Measurements from ENCODE around the gene MYOF. TPM values are rescaled to one million over a fixed set of nuclear protein-coding genes. Genes with fewer than 3 reads are reported as not detected.

Gene MYOF
- total RNA-seq, 1 donor from 2014 or later, result 13.4 TPM

DNA sequence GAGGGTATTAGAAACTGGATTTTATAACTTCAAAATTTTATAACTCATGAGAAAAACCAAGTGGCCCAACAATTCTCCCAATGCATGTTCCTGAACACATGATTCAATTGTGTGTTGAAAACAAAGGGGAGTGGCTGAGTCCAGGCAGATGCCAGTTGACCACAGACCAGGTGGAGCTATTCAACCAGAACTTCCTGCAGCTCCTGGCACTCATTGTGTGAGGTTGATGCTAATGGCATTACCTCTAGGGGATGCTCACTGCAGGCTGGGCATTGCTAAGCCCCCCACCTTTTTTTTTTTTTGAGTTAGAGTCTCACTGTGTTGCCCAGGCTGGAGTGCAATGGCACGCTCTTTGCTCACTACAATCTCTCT is 20.3 kb downstream of the MYOF start:
- DNase-seq (ENCODE audit: low spot score), result no peak
- intact Hi-C loops (cut with micrococcal nuclease), result no loop called here
- no peaks in the 10 kb centered on the region for H3K36me3 Mint-ChIP-seq (ENCODE audit: low read depth)
- H3K4me3 Mint-ChIP-seq, result no peak overlapping the region
- no peak overlapping the region for H3K27ac Mint-ChIP-seq
- no peaks in the 10 kb centered on the region for H3K27me3 Mint-ChIP-seq (ENCODE audit: insufficient read depth)
- H3K9me3 Mint-ChIP-seq, result no peaks in the 10 kb centered on the region
- peaks cover 21% of the 10 kb centered on the region for H3K4me1 Mint-ChIP-seq (ENCODE audit: low read depth)

DNA sequence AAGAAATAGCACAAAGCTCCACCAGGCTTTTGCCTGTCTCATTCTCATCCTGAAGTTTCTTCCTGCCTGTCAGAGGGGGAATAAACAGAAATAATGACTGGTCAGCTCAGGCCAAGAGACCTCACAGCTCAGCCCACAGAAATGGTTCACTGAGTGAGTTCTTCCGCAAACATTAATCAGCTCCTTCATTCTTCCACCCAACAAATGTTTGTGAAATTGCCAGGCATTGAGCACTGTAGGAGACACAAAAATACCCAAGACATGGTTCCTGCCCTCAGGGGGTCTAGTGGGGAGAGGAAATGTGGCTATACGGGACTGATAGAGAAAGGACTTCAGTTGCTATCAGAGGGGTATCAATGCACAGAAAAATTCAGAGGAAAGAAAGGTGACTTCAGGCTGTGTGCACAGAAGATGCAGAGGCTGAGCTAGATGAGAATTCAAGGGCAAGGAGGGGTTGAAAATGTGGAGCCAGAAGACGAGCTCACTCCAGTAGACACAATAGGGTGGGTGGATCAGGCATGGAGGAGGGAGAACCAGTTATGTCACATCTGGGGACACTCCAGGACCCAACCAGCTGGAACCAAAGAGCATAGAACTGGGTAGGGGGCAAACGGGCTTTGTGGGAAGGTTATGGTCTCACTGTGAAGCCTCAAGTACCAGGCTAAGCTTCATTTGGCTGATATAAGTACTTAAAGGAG is 20.9 kb downstream of the MYOF start:
- no peaks in the 10 kb centered on the region for H3K9me3 Mint-ChIP-seq
- no peak overlapping the region for H3K4me3 Mint-ChIP-seq
- intact Hi-C loops (cut with micrococcal nuclease), result no loop called here
- H3K27ac Mint-ChIP-seq, result peak overlapping the region; percentile 15
- peaks cover 21% of the 10 kb centered on the region for H3K4me1 Mint-ChIP-seq (ENCODE audit: low read depth)
- H3K27me3 Mint-ChIP-seq (ENCODE audit: insufficient read depth), result no peaks in the 10 kb centered on the region
- DNase-seq (ENCODE audit: low spot score), result no peak
- H3K36me3 Mint-ChIP-seq (ENCODE audit: low read depth), result no peaks in the 10 kb centered on the region

DNA sequence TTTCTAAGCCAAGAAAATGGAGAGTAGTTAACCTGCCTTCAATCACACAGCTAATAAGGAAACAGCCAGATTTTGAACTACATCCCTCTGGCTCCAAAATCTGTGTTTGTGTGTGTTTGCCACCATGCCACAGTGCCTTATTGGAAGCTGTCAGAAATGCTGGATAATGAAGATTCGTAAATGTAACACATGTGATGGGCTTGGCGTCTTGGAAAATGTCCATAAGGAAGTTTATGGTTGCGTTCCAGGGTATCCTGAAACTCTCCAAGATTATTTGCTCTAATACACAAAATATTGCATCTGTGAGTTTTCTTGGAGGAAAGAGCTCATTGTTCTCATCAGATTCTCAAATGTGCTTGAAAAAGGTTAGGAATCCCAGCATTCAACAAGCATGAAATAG is 22.7 kb downstream of the MYOF start:
- H3K9me3 Mint-ChIP-seq, result no peaks in the 10 kb centered on the region
- no peaks in the 10 kb centered on the region for H3K36me3 Mint-ChIP-seq (ENCODE audit: low read depth)
- H3K4me3 Mint-ChIP-seq, result no peak overlapping the region
- no peak for DNase-seq (ENCODE audit: low spot score)
- H3K4me1 Mint-ChIP-seq (ENCODE audit: low read depth), result peaks cover 21% of the 10 kb centered on the region
- no peak overlapping the region for H3K27ac Mint-ChIP-seq
- H3K27me3 Mint-ChIP-seq (ENCODE audit: insufficient read depth), result no peaks in the 10 kb centered on the region
- intact Hi-C loops (cut with micrococcal nuclease), result no loop called here

DNA sequence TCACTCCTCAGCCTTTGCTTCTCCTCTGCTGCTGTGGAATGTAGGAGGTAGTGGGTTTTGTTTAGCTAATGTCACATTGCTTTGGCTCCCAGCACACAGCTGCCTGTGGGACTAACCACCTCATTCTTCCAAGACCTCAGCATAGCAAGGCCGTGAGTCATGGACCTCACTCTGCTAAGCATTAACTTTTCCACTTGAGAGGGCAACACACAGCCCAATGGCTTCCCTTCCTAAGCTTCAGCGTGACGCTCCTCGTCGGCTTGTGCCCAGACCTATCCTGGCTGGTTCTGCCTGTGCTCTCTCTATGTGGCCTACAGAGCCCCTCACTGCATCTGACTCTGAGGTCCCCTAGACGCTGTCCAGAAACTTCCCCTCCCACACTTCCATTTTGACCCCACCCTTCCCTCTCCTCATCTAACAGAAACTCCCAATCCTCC is 23.3 kb downstream of the MYOF start:
- no peaks in the 10 kb centered on the region for H3K27me3 Mint-ChIP-seq (ENCODE audit: insufficient read depth)
- no peak overlapping the region for H3K27ac Mint-ChIP-seq
- no peak for DNase-seq (ENCODE audit: low spot score)
- intact Hi-C loops (cut with micrococcal nuclease), result no loop called here
- H3K9me3 Mint-ChIP-seq, result no peaks in the 10 kb centered on the region
- no peak overlapping the region for H3K4me3 Mint-ChIP-seq
- no peaks in the 10 kb centered on the region for H3K36me3 Mint-ChIP-seq (ENCODE audit: low read depth)
- peaks cover 21% of the 10 kb centered on the region for H3K4me1 Mint-ChIP-seq (ENCODE audit: low read depth)

DNA sequence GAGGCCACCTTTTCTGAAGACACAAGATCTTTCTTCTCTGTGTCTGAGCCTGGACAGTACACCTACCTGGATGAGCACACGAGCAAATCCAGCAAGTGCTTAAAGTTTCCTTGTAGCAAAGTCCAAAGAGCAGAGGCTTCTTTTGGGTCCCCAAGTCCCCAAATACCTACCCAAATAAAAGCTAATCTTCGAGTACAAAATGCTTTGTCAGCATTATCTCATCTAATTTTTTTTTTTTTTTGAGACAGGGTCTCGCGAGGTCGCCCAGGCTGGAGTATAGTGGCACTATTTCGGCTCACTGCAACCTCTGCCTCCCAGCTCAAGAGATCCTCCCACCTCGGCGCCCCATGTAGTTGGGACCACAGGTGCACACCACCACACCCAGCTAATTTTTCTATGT is 24.6 kb downstream of the MYOF start:
- H3K36me3 Mint-ChIP-seq (ENCODE audit: low read depth), result no peaks in the 10 kb centered on the region
- no peak for DNase-seq (ENCODE audit: low spot score)
- intact Hi-C loops (cut with micrococcal nuclease), result no loop called here
- H3K27ac Mint-ChIP-seq, result no peak overlapping the region
- H3K4me3 Mint-ChIP-seq, result no peak overlapping the region
- no peaks in the 10 kb centered on the region for H3K9me3 Mint-ChIP-seq
- H3K27me3 Mint-ChIP-seq (ENCODE audit: insufficient read depth), result no peaks in the 10 kb centered on the region
- H3K4me1 Mint-ChIP-seq (ENCODE audit: low read depth), result peaks cover 19% of the 10 kb centered on the region

DNA sequence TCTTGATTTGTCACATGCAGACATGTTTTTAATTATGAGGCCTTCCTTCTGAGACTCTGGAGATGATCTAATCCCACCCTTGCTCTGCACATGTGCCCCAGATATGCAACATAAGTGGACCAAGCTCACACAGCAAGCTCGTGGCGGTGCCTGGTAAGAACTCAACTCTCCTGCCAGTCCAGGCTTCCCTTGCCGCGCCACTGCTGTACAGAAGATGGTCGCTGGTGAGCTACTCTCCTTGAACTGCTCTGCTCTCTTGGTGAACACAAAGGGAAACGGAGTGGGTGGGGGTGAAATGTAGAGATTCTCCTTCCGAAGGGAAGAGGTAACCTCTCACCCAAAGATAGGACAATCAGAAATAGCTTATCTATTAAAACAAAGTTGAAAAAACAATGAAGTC is 25.7 kb downstream of the MYOF start:
- H3K36me3 Mint-ChIP-seq (ENCODE audit: low read depth), result no peaks in the 10 kb centered on the region
- H3K4me1 Mint-ChIP-seq (ENCODE audit: low read depth), result peaks cover 24% of the 10 kb centered on the region
- no peak overlapping the region for H3K4me3 Mint-ChIP-seq
- H3K9me3 Mint-ChIP-seq, result no peaks in the 10 kb centered on the region
- intact Hi-C loops (cut with micrococcal nuclease), result no loop called here
- no peak for DNase-seq (ENCODE audit: low spot score)
- H3K27me3 Mint-ChIP-seq (ENCODE audit: insufficient read depth), result no peaks in the 10 kb centered on the region
- no peak overlapping the region for H3K27ac Mint-ChIP-seq

DNA sequence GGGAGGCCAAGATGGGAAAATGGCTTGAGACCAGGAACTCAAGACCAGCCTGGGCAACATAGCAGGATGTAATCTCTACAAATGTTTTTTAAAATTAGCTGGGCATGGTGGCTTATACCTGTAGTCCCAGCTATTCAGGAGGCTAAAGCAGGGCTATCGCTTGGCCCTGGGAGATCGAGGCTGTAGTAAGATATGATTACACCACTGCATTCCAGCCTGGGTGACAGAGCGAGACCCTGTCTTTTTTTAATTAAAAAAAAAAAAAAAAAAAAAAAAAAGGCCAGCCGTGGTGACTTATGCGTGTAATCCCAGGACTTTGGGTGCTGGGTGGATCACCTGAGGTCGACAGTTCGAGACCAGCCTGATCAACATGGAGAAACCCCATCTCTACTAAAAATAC is 27.4 kb downstream of the MYOF start:
- intact Hi-C loops (cut with micrococcal nuclease), result no loop called here
- no peaks in the 10 kb centered on the region for H3K9me3 Mint-ChIP-seq
- H3K4me1 Mint-ChIP-seq (ENCODE audit: low read depth), result peaks cover 19% of the 10 kb centered on the region
- no peak overlapping the region for H3K4me3 Mint-ChIP-seq
- DNase-seq (ENCODE audit: low spot score), result no peak
- no peak overlapping the region for H3K27ac Mint-ChIP-seq
- no peaks in the 10 kb centered on the region for H3K27me3 Mint-ChIP-seq (ENCODE audit: insufficient read depth)
- H3K36me3 Mint-ChIP-seq (ENCODE audit: low read depth), result no peaks in the 10 kb centered on the region

DNA sequence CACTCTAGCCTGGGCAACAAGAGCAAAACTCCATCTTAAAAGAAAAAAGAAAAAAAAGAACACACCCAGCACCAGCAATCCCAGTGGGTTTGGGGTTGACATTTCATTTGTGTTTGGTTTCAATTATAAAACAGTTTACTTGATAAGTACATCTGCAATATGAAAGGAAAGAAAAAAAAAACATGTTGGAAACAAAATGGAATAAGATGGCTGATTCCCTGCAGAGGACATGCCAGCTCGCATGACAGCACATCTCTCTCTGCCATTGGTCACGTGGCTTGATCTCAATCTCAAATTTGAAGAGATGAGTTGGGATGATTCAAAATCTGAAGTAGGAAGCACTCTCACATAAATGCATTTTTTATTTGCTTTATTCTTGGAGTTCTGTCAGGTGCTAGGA is 28.0 kb downstream of the MYOF start:
- Mint-ChIP-seq H3K4me1 (ENCODE audit: low read depth) (peaks cover 18% of the 10 kb centered on the region), H3K27ac (no peak overlapping the region), H3K27me3 (ENCODE audit: insufficient read depth) (no peaks in the 10 kb centered on the region), H3K4me3 (no peak overlapping the region), H3K9me3 (no peaks in the 10 kb centered on the region), H3K36me3 (ENCODE audit: low read depth) (no peaks in the 10 kb centered on the region)
- intact Hi-C loops (cut with micrococcal nuclease), result no loop called here
- DNase-seq (ENCODE audit: low spot score), result no peak

DNA sequence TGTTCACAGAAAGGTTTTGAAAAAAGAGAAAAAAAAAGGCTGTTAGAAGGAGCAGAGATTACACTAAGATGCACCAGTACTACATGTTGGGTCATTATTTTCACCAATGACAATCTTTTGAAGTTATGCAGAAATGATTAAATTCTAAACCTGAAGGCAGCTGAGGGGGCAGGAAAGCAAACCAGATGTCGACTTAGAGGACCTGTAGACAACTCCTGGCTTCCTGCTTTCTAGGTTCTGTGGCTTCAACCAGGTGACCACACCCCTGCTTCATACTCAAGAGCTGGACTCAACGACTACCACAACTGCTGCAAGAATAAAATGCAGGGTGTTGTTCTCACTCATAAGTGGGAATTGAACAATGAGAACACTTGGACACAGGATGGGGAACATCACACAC is 30.0 kb downstream of the MYOF start:
- Mint-ChIP-seq H3K4me3 (no peak overlapping the region), H3K9me3 (no peaks in the 10 kb centered on the region), H3K36me3 (ENCODE audit: low read depth) (no peaks in the 10 kb centered on the region), H3K4me1 (ENCODE audit: low read depth) (peaks cover 18% of the 10 kb centered on the region), H3K27ac (no peak overlapping the region), H3K27me3 (ENCODE audit: insufficient read depth) (no peaks in the 10 kb centered on the region)
- intact Hi-C loops (cut with micrococcal nuclease), result no loop called here
- no peak for DNase-seq (ENCODE audit: low spot score)

DNA sequence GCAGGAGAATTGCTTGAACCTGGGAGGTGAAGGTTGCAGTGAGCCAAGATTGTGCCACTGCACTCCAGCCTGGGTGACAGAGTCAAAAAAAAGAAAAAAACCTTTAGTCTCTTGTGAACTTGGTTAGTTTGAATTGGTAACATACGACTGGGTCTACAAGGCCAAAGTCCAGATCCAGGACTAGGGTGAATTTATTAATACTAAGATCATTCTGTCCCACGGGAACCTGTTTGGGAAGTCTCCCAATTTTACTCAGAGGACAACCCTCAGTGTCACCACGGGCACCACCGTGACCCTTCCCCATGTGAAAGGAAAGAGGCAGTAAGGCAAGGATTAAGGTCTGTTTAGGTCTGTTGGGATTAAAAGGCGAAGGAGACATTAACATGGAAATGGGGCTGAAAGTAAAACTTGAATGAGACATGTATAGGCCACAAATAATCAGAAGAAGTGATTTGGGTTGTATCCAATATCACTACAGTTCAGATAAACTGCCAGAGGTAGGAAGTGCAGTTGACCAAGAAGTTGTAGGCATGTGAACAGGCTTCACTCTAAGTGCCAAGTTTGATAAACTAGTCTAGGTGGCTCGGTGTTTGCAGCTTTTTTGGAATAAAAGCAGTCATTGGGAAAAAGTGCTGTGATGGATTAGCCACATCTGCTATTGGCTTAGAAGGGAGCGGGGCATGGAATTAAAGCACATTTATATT is 30.7 kb downstream of the MYOF start:
- intact Hi-C loops (cut with micrococcal nuclease), result no loop called here
- DNase-seq (ENCODE audit: low spot score), result no peak
- no peak overlapping the region for H3K4me3 Mint-ChIP-seq
- H3K27ac Mint-ChIP-seq, result no peak overlapping the region
- peaks cover 18% of the 10 kb centered on the region for H3K4me1 Mint-ChIP-seq (ENCODE audit: low read depth)
- H3K36me3 Mint-ChIP-seq (ENCODE audit: low read depth), result no peaks in the 10 kb centered on the region
- no peaks in the 10 kb centered on the region for H3K9me3 Mint-ChIP-seq
- no peaks in the 10 kb centered on the region for H3K27me3 Mint-ChIP-seq (ENCODE audit: insufficient read depth)

DNA sequence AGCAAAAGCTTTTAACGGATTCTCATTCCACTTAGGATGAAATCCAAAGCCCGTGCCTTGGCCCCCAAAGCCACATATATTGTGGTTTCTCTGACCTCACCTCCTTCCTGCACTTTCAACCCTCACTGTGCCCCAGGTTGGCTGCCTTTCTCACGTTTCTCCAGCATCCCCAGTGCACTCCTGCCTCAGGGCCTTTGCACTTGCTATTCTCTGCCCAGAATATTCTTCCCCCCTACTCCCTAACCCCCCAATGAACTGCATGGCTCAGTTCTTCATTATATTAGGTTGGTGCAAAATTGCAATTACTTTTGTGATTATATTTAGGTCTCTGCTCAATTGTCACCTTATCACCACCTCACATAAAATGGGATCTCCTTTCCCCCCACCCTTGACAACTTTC is 34.2 kb downstream of the MYOF start:
- intact Hi-C loops (cut with micrococcal nuclease), result no loop called here
- Mint-ChIP-seq H3K4me3 (no peak overlapping the region), H3K36me3 (ENCODE audit: low read depth) (no peaks in the 10 kb centered on the region)

DNA sequence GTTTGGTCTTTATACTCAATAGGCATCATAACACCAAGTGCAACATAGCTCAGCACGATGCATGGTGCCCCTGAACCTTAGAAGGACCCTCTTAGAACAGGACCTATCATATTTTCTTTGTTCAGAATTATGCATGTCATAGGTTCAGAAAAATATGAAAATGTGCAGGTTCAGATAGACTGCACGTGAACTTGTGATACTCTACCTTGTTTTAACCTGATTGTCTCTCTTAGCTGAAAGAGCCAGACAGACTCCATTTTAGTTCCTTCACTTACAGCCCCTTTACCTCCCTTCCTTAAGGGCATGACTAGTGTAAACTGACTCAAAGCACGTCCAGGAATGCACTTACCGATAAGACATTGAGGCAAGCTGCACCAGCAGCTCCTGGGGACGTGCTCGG is 35.1 kb downstream of the MYOF start:
- Mint-ChIP-seq H3K27me3 (ENCODE audit: insufficient read depth) (no peaks in the 10 kb centered on the region), H3K4me3 (no peak overlapping the region), H3K4me1 (ENCODE audit: low read depth) (peaks cover 9% of the 10 kb centered on the region), H3K9me3 (no peaks in the 10 kb centered on the region), H3K36me3 (ENCODE audit: low read depth) (no peaks in the 10 kb centered on the region), H3K27ac (no peak overlapping the region)
- DNase-seq (ENCODE audit: low spot score), result no peak
- intact Hi-C loops (cut with micrococcal nuclease), result no loop called here

More for the DNA sequence above, 34.2 kb downstream of the MYOF start:
- DNase-seq (ENCODE audit: low spot score), result no peak
- H3K9me3 Mint-ChIP-seq, result no peaks in the 10 kb centered on the region
- H3K4me1 Mint-ChIP-seq (ENCODE audit: low read depth), result peaks cover 18% of the 10 kb centered on the region
- H3K27ac Mint-ChIP-seq, result no peak overlapping the region
- H3K27me3 Mint-ChIP-seq (ENCODE audit: insufficient read depth), result no peaks in the 10 kb centered on the region

DNA sequence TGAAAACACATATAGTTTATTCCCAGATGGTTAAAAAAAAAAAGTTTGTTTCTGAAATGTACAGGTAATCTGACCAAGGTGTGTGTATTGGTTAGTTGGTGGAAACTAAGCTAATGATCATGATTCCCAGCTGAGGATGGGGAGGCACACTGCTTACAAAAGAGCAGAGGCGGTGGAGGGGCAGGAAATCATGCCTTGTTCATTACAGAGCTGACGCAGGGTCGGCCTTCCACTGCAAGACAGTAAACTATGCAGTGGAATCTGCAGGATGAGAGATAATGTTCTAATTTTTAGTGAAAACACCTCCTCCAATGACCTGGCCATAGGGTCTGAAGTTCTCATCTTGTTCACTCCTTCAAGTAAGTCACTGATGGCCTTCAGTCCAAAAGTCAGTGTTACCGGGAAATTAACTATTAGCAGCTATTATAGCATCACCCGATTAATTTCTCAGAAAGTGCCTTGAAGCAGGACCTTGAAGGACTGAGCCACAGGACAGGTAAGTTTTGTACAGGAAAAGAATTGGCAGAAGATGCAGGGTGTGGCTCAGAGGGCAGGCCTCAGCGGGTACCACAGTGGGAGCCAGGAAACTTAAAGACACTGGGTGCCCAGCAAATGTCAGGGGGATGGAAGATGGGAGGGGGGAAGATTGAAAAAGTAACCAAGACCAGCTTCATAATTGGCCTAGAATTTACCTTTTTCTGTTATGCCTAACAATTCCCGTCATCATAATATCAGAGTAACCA is 36.0 kb downstream of the MYOF start:
- Mint-ChIP-seq H3K4me1 (ENCODE audit: low read depth) (no peaks in the 10 kb centered on the region), H3K27me3 (ENCODE audit: insufficient read depth) (no peaks in the 10 kb centered on the region), H3K27ac (no peak overlapping the region), H3K4me3 (no peak overlapping the region), H3K9me3 (no peaks in the 10 kb centered on the region), H3K36me3 (ENCODE audit: low read depth) (no peaks in the 10 kb centered on the region)
- no peak for DNase-seq (ENCODE audit: low spot score)
- intact Hi-C loops (cut with micrococcal nuclease), result no loop called here
